Activated naive CD4-positive, alpha-beta T cell (primary cell): ENCODE results near the gene POLA1.

ENCODE experiments used
- DNase-seq, 4 experiments: peaks; one replicate each; lab custom pipeline; 2025; lab: John Stamatoyannopoulos, UW

The POLA1 gene

GRCh38 chrX:25010784-25011588 lies 317.3 kb downstream of the POLA1 start:
- no peak for DNase-seq

GRCh38 chrX:25011589-25012432 lies 318.1 kb downstream of the POLA1 start:
- DNase-seq, result no peak

GRCh38 chrX:25012433-25012735 lies 318.7 kb downstream of the POLA1 start:
- DNase-seq, result no peak

- DNase-seq, result no peak
Observed at GRCh38 chrX:25012793-25013631, 319.3 kb downstream of the POLA1 start.

- no peak for DNase-seq
Observed at GRCh38 chrX:25013632-25014365, 320.1 kb downstream of the POLA1 start.

- DNase-seq, result no peak
Observed at GRCh38 chrX:25014366-25014838, 320.7 kb downstream of the POLA1 start.

GRCh38 chrX:25015486-25016360 lies 322.0 kb downstream of the POLA1 start, which contains the start of gene ARX:
Gene ARX (minus strand): TSS chrX:25015965. CDS start chrX:25015737, 228 bp downstream.
- no peak for DNase-seq

GRCh38 chrX:25016361-25016671 lies 322.6 kb downstream of the POLA1 start:
- no peak for DNase-seq

GRCh38 chrX:25016938-25017598 lies 323.4 kb downstream of the POLA1 start:
- no peak for DNase-seq

- DNase-seq, result no peak
Observed at GRCh38 chrX:25017667-25018247, 324.0 kb downstream of the POLA1 start.

- DNase-seq, result no peak
Observed at GRCh38 chrX:25018682-25019081, 325.0 kb downstream of the POLA1 start.

GRCh38 chrX:25019707-25020390 lies 326.1 kb downstream of the POLA1 start:
- DNase-seq, result no peak

- DNase-seq, result no peak
Observed at GRCh38 chrX:25020391-25020904, 326.7 kb downstream of the POLA1 start.

- no peak for DNase-seq
Observed at GRCh38 chrX:25020905-25021449, 327.3 kb downstream of the POLA1 start.

- DNase-seq, result no peak
Observed at GRCh38 chrX:25022499-25023325, 329.0 kb downstream of the POLA1 start.

- no peak for DNase-seq
Observed at GRCh38 chrX:25023908-25024307, 330.2 kb downstream of the POLA1 start.

- DNase-seq, result no peak
Observed at GRCh38 chrX:25025615-25026014, 331.9 kb downstream of the POLA1 start.

GRCh38 chrX:25026576-25026975 lies 332.9 kb downstream of the POLA1 start:
- DNase-seq, result no peak
